Activated naive CD4-positive, alpha-beta T cell (primary cell): ENCODE results near the gene ERCC6.

ENCODE experiments used
- DNase-seq, 4 experiments: peaks; one replicate each; lab custom pipeline; 2025; lab: John Stamatoyannopoulos, UW

The ERCC6 gene

DNA sequence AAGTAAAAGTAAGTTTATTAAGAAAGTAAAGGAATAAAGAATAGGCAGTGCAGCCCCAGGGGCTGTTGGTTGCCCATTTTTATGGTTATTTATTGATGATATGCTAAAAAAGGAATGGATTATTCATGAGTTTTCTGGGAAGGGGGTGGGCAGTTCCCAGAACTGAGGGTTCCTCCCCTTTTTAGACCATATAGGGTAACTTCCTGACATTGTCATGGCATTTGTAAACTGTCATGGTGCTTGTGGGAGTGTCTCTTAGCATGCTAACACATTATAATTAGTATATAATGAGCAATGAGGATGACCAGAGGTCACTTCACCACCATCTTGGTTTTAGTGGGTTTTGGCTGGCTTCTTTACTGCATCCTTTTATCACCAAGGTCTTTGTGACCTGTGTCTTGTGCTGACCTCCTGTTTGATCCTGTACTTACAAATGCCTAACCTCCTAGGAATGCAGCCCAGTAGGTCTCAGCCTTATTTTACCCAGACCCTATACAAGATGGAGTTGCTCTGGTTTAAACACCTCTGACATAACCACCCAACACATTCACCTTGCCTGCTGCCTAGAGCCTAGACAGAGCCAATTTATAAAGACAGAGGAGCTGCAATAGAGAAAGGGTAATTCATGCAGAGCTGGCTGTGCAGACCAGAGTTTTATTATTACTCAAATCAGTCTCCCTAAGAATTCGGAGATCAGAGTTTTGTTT is 10.9 kb upstream of the ERCC6 start:
- DNase-seq, result no peak

DNA sequence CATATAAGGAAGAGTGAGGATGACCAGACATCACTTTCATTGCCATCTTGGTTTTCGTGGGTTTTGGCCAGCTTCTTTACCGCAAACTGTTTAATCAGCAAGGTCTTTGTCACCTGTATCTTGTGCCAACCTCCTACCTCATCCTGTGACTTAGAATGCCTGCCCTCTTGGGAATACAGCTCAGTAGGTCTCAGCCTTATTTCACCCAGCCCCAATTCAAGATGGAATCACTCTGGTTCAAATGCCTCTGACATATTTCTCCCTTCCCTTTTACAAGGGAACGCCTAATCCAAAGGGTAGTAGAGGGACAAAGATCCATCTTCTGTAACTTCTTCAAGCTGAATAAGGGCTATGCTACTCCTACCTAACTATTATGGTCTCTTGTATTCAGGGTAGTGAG is 4.7 kb upstream of the ERCC6 start:
- no peak for DNase-seq

GRCh38 chr10:49542353-49542752 is 3.4 kb upstream of the ERCC6 start:
- no peak for DNase-seq

- DNase-seq, result no peak
Measured at GRCh38 chr10:49541762-49542161, 2.8 kb upstream of the ERCC6 start.

DNA sequence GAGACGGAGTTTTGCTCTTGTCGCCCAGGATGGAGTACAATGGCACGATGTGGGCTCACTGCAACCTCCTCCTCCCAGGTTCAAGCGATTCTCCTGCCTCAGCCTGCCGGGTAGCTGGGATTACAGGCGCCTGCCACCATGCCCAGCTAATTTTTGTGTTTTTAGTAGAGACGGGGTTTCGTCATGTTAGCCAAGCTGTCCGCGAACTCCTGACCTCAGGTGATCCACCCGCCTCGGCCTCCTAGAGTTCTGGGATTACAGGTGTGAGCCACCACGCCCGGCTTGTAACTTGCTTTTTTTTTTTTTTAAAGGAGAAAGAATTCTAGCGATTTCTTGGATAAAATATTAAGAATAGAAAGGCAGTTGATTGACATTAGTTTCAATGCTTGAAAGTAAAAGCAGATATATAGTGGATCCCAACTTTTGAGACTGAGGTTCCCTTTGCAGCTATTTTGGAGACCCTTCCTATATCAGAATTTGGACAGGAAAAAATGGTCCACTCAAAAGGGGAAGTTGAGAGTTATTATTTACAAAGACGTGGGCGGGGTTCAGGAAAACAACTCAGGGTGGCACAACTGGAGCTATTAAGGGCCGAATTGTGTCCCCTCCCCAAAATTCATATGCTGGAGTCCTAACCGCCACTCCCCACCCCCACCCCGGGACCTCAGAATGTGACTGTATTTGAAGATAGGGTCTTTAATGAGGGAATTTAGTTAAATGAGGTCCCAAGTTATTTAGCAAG is 1.3 kb upstream of the ERCC6 start:
- no peak for DNase-seq

- peak in 2 of 4 experiments; percentile 14 to 34 for DNase-seq
Measured at GRCh38 chr10:49539320-49539885, 482 bp upstream of the ERCC6 start.

DNA sequence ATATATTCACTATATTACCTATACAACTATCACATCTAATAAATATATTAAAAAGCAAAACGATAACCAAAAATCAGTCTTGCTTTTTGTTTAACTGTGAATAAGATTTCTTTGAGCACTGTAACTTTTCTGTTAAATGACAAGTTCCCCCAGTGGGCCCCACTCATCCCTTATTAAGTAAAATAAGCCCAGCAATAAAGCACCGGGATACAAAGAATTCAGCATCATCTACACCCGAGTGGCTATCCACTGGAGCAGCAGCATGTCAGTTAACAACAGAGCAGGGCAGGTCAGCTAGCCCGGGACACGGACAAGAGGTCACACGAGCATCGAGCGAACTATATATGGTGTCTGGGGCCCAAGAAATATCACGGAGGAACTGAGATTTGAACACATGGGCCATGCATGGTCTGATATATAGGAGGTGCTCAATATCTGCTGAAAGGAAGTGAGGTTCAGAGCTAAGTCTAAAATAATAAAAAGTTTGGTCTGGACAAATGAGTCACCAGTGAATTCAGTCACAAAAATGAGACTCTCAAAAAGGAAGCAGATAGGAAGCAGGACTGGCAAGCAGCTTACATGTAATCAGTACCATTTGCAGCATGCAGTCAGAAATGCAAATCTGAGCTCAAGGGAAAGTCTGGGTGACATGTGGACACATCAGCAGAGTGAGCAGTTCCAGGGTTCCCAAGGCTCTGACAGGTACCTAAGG is 4.1 kb downstream of the ERCC6 start:
- no peak for DNase-seq

GRCh38 chr10:49532461-49532860 is 6.5 kb downstream of the ERCC6 start:
- no peak for DNase-seq

DNA sequence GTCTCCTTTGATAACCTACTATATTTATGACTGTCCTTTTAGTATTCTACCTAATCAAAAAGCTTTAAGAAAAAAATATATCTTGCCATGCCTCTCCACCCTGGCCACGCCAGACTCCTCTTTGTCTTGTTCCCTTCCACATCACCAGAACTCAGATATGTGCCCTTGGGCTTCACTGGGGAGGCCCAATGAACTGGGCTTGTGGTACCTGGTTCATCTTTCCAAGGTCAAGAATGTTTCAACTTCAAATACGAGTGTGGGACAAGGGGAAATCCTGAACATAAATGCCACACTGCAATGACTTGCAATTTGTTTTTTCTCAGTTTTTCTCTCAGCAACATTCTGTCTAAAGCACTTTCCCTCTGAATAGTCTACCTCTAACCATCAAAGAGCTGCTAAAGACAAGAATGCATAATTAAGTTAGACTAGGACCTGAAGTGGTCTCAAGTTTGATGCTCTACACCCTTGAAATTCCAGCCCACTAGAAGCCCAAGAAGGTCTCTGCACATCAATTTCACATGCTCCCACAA is 9.9 kb downstream of the ERCC6 start:
- DNase-seq, result no peak

DNA sequence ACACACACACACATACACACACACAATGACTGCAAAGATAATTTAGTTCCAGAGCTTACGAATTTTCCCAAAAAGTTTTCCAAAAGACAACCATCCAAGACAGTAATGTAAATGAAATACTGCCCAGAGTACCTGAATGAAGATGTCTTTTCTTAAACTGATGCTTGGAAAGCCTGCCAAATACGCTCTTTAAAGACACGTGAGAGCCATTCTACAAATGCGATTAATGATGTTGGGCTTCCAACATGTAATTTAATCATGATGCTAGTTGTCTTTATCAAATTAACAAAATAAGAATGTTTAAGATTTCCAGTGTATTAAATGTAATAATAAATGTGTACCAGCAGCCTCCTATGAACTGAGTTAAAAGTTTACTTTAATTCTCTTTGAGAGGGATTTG is 11.1 kb downstream of the ERCC6 start:
- DNase-seq, result no peak

GRCh38 chr10:49527061-49527460 is 11.9 kb downstream of the ERCC6 start:
- DNase-seq, result no peak

GRCh38 chr10:49526619-49527018 is 12.3 kb downstream of the ERCC6 start:
- no peak for DNase-seq

GRCh38 chr10:49524496-49524895 is 14.4 kb downstream of the ERCC6 start:
- no peak for DNase-seq

DNA sequence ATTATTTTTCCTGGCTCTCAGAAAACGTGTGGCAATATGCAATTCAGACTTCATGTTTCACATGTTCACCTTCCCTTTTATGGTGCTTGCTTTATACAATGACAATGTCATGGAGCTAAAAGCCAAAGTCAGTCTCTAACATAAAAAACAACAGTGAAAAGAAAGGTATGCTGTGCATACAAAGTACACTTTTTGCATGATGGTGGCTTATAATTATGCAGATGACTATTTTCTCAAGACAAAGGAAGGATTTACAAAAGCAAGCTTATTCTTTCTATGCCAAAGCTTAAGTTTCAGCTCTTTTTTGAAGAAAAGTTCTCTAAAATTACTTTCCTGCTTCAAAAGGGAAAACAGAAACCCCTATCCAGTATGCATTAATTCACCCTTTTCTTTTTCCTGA is 15.6 kb downstream of the ERCC6 start:
- DNase-seq, result no peak

DNA sequence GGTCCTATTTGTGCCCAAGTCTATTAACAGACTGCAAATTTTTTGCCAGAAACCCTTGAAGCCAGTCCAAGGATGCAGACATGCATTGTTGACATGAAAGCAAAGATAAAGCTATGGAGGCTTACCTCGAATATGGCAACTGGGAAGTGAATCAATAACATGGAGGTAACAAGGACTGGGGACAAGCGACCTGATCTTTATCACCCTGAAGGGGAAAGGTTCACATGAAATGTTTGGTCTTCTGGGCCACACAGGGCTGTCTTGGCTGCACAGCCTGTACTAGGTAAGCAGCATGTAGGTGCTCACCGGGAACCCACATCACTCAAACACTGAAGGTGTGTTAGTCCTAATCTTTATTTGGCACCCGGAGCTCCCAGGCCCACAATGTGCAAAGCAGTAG is 17.9 kb downstream of the ERCC6 start:
- no peak for DNase-seq

GRCh38 chr10:49520122-49520775 is 18.7 kb downstream of the ERCC6 start:
- DNase-seq, result no peak

- no peak for DNase-seq
Measured at GRCh38 chr10:49519717-49520116, 19.2 kb downstream of the ERCC6 start.

- no peak for DNase-seq
Measured at GRCh38 chr10:49518982-49519578, 19.8 kb downstream of the ERCC6 start.

DNA sequence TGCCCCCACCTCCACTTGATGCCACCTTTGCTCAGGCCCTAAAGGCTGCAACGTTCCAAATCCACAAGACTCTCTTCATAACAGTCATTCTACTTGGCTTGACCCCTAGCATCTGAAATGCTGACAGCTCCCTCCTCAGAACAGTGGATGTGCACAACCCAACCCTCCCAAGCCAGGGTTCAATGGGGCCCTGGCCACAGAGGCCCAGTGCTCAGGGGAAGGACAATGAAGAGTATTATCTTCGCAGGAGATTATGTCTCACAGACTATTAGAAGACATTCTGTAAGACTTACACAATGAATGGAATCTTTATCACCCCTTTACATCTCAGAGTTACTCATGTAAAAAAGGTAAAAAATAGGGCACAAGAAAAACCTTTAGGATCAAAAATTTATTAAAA is 20.4 kb downstream of the ERCC6 start:
- DNase-seq, result no peak

GRCh38 chr10:49516216-49516970 is 22.5 kb downstream of the ERCC6 start:
- no peak for DNase-seq
